Tibial nerve (tissue), 3 donors: ENCODE measurements around the gene FYB2.

ENCODE experiments used
- CTCF ChIP-seq, 5 experiments: fragments of 200-600 bp in 3 of 5; fragments of 450-650 bp in 2 of 5; sonication (generic) in 3 of 5; IDR thresholded peaks; one replicate each; pipeline ENCODE4 v1.5.1; 2016 to 2019; ENCODE audit warnings: antibody characterized with exemption in 5 of 5, mild to moderate bottlenecking in 3 of 5, moderate library complexity in 2 of 5
- POLR2A ChIP-seq, 2 donors: fragments of 450-650 bp; IDR thresholded peaks; one replicate each; pipeline ENCODE4 v1.6.1; 2017; ENCODE audit warnings: antibody characterized with exemption in 2 of 2, mild to moderate bottlenecking in 2 of 2, moderate library complexity in 2 of 2

DNA sequence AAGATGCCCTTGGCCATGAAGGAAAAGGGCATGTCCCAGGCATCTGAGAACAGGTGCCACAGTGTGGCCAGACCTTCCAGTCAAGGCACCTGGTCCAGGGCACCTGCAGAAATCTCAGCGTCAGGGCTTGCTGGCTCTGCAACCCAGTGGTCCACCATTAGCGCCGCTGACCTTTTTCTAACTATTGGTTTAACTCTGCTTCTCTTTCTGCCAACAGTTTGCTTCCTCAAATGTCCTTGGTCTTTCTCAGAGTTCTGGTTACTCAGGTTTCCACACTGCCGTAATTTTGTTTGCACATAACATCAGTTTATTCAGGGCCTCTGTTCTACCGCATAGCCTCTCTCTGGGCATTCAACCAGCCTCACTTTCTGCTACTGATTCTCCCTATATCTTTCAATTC lies 16.5 kb upstream of the FYB2 start:
- TF ChIP-seq CTCF (IDR thresholded peaks at IDR 0.05) (no peak), POLR2A (IDR thresholded peaks at IDR 0.05) (no peak)
